ENCODE results near the gene TAF4. TPM values are rescaled to one million over a fixed set of nuclear protein-coding genes. Genes with fewer than 3 reads are reported as not detected.

The TAF4 gene
- total and polyA plus RNA-seq, 2 of the 13 experiments (the other 11 are each of a cell fraction or from before 2014, with no cell fraction given) = 5.9 to 12.0 TPM

GRCh38 chr20:62030834-62031434, 34.7 kb downstream of the TAF4 start (continued):
- no peak for TF ChIP-seq CTCF (CRISPR knock-in tag; IDR thresholded peaks at IDR 0.05)
- TF ChIP-seq RXRA (CRISPR knock-in tag; IDR thresholded peaks at IDR 0.05) = peak; percentile 60
- TF ChIP-seq ZNF615 (CRISPR knock-in tag; IDR thresholded peaks at IDR 0.05; ENCODE audit: borderline replicate concordance) = no peak
- TF ChIP-seq NFAT5 (CRISPR knock-in tag; IDR thresholded peaks at IDR 0.05) = peak; percentile 78; the same call in 1 of the 2 replicates
- no peak for TF ChIP-seq ZNF253 (CRISPR knock-in tag; IDR thresholded peaks at IDR 0.05; ENCODE audit: borderline replicate concordance)
- TF ChIP-seq KDM6A (CRISPR knock-in tag; IDR thresholded peaks at IDR 0.05; ENCODE audit: low read depth) = no peak
- no peak for TF ChIP-seq PBX2 (CRISPR knock-in tag; IDR thresholded peaks at IDR 0.05)
- no peak for TF ChIP-seq ZNF646 (CRISPR knock-in tag; IDR thresholded peaks at IDR 0.05)
- TF ChIP-seq ARHGAP35 (CRISPR knock-in tag; IDR thresholded peaks at IDR 0.05; ENCODE audit: borderline replicate concordance) = no peak
- TF ChIP-seq SPEN (CRISPR knock-in tag; IDR thresholded peaks at IDR 0.05; ENCODE audit: low read depth) = peak; percentile 59; the same call in 1 of the 2 replicates
- TF ChIP-seq ZNF225 (CRISPR knock-in tag; IDR thresholded peaks at IDR 0.05) = no peak
- TF ChIP-seq ONECUT2 (CRISPR knock-in tag; IDR thresholded peaks at IDR 0.05) = no peak
- TF ChIP-seq ZNF619 (CRISPR knock-in tag; IDR thresholded peaks at IDR 0.05) = no peak
- no peak for TF ChIP-seq CCAR2 (optimal IDR thresholded peaks at IDR 0.05; ENCODE audit: low read depth, low read length)
- no peak for TF ChIP-seq ZNF510 (CRISPR knock-in tag; IDR thresholded peaks at IDR 0.05; ENCODE audit: low read depth)

All from HepG2 (cell line).